ENCODE measurements around the gene IGSF9B. TPM values are rescaled to one million over a fixed set of nuclear protein-coding genes. Genes with fewer than 3 reads are reported as not detected.

IGSF9B gene
- polyA plus RNA-seq, 10 donors: 7.5 to 15.3 (median 11.9) TPM

- DNase-seq: no peak
Observed at GRCh38 chr11:133984828-133985227, 28.1 kb upstream of the IGSF9B start.

DNA sequence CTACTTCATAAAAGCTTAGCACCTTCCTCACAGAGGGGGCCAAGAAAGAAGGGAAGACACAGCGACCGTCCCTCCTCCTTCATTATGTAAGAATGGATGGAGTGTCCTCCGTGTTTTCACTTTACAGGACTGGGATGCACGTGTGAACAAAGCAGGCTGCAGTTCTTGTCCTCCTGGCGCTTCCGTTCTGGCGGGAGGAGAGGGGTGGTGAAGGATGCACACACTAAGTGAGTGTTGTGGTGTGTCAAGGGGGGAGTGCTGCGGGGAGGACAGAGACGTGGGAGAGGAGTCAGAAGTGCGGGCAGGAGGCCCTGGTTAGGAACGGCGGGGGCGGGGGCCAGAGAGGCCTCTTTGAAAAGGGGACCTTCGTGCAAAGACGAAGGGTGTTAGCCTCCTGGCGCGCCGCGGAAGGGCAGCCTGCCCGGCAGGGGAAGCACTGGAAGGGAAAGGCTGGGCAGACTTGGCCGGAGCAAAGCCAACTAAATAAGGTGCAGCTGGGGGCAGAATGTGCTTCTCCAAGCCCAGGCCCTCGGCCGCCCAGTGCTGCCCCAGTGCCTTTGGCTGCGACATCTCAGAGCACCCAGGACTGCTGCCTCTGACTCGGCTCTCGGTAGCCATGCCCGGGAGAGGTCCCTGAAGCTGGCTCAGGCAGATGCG lies 27.0 kb upstream of the IGSF9B start:
- DNase-seq: no peak

DNA sequence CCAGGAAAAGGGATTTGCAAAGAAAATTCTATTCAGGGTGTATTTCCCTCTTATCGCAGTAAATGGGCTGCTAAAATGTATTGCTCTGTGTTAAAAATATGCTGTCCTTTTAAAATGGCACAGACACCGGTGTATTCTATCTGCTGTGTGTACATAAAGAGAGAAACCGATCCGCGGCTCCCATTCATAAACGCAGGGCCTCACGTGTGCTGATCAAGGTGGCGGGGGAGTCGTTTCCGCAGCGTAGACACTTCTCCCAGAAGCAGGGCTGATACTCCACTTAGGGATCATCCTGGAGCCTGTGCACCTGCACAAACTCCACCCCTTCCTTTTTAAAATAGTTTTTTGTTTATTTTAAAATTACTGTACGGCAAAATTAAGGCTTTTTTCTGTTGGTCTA lies 26.1 kb upstream of the IGSF9B start:
- no peak for DNase-seq

DNA sequence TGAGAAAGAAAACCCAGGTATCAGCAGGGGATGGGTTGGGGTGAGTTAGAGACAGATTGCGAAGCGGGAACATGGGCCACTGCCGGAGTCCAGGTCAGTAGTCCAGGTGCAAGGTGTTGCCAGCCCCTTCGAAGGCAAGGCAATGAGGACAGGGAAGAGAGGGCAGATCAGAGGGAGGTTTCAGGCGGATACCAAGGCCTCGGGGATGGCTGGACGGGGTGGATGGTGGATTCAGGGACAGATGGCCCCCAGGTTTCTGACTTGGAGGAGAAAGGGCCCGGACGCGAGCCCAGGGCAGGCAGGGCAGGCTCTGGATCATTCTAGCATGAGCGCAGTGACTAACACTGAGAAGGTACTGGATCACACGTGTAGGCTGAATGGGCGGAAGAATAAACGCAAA lies 25.4 kb upstream of the IGSF9B start:
- DNase-seq: no peak

DNA sequence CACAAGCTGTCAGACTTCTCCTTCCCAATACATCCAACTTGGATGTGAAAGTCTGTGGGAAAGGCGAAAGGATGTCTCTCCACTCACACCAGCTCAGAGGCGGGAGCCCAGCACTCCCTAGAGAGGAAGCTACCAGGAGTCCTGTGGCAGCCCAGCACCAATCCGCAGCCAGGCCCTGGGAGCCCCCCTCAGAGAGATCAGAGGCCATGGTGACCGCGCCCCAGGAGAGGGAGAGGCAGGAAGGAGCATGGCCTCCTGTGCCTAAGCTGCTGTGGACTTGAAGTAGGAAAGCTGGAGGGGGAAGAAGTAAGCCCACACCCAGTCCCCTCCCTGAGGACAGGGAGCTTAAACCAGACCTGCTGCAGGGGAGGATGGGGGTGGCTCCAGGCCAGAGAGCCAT lies 24.4 kb upstream of the IGSF9B start:
- DNase-seq: no peak

DNA sequence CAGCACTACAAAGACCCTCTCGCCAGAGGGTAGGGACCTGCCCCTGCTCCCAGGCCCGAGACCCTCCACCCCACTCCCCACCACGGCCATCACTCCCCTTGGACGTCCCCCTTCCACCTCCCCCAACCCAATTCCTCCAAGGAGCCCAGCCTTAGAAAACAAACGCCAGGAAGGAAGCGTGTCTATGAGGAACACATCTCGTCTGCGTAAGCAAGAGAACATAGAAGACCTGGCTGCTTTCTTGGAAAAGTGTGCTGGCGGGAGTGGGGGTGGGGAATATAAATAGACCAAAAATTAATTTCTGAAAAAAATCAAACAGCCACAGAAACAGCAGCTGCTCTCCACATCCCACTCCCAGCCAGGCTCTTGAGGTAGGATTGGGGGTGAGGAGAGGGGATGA lies 23.9 kb upstream of the IGSF9B start:
- DNase-seq: no peak

DNA sequence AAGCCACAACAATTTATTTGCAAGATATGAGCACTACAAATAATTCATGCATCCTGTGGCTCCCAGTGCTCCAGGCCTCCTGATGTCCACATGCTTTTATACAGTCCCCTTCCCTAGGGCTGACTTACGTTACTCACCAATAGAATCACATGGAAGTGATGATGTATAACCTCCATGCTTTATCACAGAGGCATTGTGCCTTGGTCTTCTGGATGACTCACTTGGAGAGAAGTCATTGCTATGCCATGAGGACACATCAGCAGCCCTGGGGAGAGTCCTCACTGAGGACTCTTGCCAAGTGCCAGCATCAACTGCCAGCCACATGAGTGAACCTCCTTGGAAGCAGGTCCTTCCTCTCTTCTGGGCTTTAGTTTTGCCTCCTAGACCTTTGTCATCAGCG lies 22.0 kb upstream of the IGSF9B start:
- DNase-seq: no peak

GRCh38 chr11:133977067-133977677 lies 20.4 kb upstream of the IGSF9B start:
- no peak for DNase-seq

GRCh38 chr11:133975488-133975849 lies 18.7 kb upstream of the IGSF9B start:
- no peak for DNase-seq

- DNase-seq: no peak
Observed at GRCh38 chr11:133974836-133975487, 18.2 kb upstream of the IGSF9B start.

GRCh38 chr11:133971881-133972280 lies 15.1 kb upstream of the IGSF9B start:
- no peak for DNase-seq

- DNase-seq: no peak
Observed at GRCh38 chr11:133969112-133969511, 12.3 kb upstream of the IGSF9B start.

DNA sequence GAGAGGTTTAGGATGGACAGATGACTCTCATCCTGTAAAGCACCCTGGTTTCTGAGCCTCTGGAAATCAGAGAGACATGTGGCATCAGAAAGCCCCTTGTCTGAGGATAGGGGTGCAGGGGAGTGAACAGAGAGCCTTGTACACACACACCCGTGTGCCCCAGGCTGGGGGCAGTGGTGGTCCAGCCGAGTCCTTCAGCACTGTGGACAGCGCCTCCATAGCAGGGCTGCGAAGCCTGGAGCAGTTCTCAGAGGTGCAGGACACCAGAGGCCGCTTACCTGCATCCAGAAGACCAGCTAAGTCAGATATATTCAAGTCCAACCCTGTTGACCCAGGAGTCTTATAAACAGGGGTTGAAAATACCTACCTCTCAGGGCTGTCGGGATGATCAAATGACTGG lies 11.5 kb upstream of the IGSF9B start:
- DNase-seq: peak in 1 of 3 donors; percentile 49

DNA sequence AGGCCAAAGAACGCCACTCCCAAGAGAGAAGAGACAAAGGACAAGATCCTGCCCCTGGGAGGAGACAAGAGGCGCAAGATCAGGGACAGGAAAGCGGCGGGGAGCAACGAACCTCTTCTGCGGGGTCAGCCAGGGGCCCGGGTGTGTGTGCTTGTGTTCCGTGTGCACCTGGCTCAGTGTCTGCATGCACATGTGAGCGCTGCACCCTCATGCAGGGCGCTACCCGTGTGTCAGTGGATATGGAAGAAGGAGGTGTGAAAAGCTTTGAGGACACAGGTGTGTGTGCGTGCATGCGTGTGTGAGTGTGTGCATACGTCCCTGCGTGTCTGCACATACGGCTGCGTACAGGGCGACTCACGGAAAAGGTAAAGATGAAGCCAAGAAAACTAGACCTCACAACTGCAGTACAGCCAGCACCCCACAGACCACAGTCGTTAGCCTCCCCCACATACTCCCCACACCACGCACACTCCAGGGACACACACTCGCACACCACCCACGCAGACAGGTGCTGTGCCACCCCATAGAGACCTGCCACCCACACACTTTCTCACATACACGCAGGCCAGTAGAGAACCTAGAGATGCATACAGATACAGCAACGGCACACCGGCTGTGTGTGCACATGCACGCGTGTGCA lies 11.0 kb upstream of the IGSF9B start:
- DNase-seq: no peak

DNA sequence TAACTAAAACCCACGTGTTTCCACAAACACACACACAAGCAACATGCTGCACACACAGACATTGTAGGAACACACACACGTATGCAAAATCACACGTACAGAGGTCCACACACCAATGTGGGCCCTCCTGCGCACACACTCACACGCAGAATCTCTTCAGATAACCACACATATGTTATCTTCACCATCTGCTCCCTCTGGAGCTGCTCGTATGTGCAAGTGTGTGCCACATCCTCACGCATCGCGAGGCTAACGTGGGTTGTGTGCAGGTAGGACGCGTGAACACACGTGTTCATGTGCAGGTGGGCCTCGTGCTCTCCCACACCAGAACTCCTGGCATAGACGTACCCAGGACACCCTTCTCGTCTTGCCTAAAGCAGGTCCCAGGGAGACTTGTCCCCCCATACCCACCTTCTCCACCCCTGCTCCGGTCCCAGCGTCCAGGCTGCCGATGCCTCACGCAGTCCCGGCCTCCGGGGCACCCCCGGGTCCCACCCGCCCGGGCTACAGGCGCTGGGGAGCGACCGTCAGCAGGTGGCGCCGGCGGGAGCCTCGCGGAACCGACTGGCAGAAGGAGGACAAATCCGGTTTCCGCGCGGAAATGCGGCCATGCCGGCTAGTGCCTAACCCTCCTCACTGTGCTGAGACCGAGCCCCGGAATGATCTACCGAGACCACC lies 10.3 kb upstream of the IGSF9B start:
- DNase-seq: peak in 1 of 3 donors; percentile 52

- no peak for DNase-seq
Observed at GRCh38 chr11:133966172-133966651, 9.4 kb upstream of the IGSF9B start.

DNA sequence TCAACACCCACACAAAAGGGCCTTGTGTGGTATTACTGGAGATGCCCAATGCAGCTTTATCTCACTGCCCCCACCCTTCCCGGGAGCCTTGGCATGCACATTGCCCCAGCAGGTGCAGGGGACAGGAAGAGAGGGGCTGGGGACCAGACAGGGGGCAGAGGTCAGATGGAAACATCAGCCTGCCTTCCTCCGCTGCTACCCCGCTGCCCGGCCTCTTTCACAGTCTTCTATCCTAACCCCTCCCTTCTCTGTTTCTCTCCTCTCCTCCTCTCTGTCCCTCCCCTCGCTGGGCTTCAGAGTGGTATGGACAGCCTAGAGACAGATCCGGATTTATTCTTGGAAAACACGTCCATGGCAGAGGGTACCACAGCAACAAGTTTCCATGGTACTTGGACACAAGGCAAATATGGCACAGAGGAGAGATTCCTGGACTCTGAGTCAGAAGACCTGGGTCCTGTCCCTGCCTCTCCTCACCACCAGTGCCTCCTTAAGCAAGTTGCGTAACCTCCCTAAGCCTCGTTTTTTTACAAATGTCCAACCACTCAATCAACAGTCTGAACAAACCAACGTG lies 8.3 kb upstream of the IGSF9B start:
- DNase-seq: no peak

DNA sequence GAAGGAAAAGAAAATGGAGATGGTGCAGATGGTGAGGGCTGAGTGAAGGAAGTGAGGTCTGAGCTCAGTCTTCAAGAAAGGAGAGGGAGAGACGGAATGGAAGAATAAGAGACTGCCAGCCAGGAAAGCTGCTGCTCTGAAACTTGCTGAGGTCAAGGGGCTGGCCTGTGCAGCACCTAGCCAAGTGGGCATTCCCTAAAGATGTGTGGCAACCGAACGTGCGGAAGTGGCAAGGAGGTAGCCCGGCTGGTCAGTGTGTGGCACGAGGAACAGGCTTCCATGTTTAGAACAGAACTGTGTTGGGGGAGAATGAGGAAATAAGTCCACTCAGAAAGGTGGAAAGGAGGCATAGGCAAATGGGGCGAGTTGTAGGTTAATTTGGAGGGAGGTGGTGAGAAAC lies 7.6 kb upstream of the IGSF9B start:
- no peak for DNase-seq

DNA sequence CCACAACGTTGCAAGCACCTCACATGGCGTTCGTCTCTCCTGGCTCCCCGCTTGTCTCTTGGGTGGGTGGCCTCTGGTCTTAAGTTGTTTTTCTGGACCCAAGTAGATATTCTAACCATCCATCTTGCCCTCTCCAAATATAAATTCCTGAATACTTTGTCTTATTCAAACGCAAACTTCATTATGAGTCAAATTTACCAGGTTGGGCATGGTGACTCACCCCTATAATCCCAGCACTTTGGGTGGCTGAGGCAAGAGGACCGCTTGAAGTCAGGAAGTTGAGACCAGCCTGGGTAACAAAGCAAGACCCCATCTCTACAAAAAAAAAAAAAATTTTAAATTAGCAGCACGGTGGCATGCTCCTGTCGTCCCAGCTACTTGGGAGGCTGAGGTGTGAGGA lies 5.1 kb upstream of the IGSF9B start:
- no peak for DNase-seq

- DNase-seq: no peak
Observed at GRCh38 chr11:133957900-133958299, 1.1 kb upstream of the IGSF9B start.

DNA sequence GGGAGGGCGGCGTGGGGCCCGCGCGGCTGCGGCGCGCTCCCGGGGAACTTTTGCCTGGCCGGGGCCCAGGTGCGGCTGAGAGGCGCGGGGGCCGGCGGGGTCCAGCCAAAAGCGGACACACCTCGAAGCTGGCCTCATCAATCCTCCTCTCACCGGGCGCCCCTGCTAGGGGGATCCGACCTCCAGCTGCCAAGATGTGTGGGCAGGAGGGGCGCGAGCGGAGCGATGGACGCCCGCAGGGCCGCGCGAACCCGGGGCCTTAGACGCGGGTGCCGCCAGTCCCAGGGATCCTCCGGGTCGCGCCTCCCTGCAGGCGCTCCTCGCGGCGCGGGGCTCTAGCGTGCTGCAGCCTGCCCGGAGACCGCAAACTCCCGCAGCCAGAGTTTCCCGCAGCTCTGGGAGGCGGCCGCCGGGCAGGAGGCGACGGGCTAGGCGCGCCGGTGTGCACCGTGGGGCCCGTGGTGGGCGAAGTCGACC lies 785 bp downstream of the IGSF9B start:
- DNase-seq: peak in 1 of 3 donors; percentile 44
